ENCODE measurements around the gene SERINC4.
"Not testable (repeated sequence)": the region's sequence is repeated elsewhere in the genome, so short reads cannot be mapped to it uniquely, and the experiment has no call there.

GRCh38 chr15:43802676-43803075, 2.7 kb upstream of the SERINC4 start:
- TF ChIP-seq, protein P1, sequence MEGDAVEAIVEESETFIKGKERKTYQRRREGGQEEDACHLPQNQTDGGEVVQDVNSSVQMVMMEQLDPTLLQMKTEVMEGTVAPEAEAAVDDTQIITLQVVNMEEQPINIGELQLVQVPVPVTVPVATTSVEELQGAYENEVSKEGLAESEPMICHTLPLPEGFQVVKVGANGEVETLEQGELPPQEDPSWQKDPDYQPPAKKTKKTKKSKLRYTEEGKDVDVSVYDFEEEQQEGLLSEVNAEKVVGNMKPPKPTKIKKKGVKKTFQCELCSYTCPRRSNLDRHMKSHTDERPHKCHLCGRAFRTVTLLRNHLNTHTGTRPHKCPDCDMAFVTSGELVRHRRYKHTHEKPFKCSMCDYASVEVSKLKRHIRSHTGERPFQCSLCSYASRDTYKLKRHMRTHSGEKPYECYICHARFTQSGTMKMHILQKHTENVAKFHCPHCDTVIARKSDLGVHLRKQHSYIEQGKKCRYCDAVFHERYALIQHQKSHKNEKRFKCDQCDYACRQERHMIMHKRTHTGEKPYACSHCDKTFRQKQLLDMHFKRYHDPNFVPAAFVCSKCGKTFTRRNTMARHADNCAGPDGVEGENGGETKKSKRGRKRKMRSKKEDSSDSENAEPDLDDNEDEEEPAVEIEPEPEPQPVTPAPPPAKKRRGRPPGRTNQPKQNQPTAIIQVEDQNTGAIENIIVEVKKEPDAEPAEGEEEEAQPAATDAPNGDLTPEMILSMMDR (conservative IDR thresholded peaks at IDR 0.05 in 1 of 2, IDR thresholded peaks at IDR 0.05 in 1 of 2; ENCODE audit: extremely low read depth in 1 of 2, insufficient read depth in 1 of 2, low read depth in 1 of 2, low read length in 2 of 2): not testable (repeated sequence)
- TF ChIP-seq EZH2 (IDR thresholded peaks at IDR 0.05; ENCODE audit: borderline replicate concordance, low read length): not testable (repeated sequence)

Data from mammary epithelial cell (primary cell).